ENCODE measurements around the gene TLE7.
A peak's percentile ranks its signal among the peaks of the same experiment; 100 is the strongest.

Gene TLE7

DNA sequence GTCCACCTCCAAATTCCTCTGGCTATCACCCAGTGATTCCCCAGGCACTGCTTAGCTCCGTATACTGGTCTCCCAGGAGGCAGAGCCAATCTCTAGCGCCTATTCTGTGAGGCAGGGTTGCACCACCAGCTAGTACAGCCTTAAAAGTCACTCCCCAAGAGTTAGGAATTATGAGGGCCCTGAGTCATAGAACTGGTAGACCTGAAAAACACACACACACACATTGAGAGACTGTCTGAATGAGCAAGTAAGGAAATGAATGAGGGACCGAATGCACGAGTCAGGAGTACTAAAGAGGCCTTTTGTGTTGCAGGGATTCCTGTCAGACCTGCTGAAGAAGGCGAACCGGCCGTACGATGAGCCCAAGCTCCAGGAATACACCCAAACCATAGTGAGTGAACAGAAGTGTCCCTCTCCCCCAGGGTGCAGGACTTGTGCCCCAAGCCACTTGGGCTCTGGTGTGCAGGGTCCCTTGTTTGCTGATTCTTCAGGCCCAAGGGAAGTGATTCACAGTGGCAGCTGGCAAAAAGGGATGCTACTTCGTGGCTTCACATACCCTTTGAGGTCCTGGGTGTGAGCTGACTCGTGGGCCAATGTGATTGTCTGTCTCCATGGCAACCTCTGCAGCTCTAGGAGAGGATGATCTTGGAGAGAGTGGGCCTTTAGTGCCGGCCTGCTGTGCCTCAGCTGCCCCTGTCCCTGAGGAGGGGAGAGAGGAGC is 58.6 kb downstream of the TLE7 start:
- H3K36me3 ChIP-seq (ENCODE audit: insufficient read depth, low read length): no peaks in the 10 kb centered on the region
- no peaks in the 10 kb centered on the region for H3K9me3 ChIP-seq (ENCODE audit: insufficient read depth, low read length, severe bottlenecking)
- ATAC-seq (ENCODE audit: insufficient read depth, low read depth) (peak; percentile 68), DNase-seq (peak; percentile 28)
- H3K27ac ChIP-seq (ENCODE audit: low read length): no peak overlapping the region
- no peak overlapping the region for H3K4me2 ChIP-seq (ENCODE audit: insufficient read depth, low read length)
- no peaks in the 10 kb centered on the region for H3K4me1 ChIP-seq (ENCODE audit: insufficient read depth, low read length)
- H3K27me3 ChIP-seq (ENCODE audit: insufficient read depth, low read length, poor library complexity): peaks cover 12% of the 10 kb centered on the region
- no peak overlapping the region for H3K4me3 ChIP-seq (ENCODE audit: low read depth in 1 of 2, low read length in 2 of 2)
- H3K79me2 ChIP-seq (ENCODE audit: insufficient read depth, low read length): no peaks in the 10 kb centered on the region
- no peak for TF ChIP-seq CTCF (IDR thresholded peaks at IDR 0.05; ENCODE audit: borderline replicate concordance, extremely low read depth, low read length, poor library complexity, severe bottlenecking)
- TF ChIP-seq EZH2 (IDR thresholded peaks at IDR 0.05; ENCODE audit: borderline replicate concordance, low read depth, low read length, severe bottlenecking): no peak
- no peak overlapping the region for H3K9ac ChIP-seq (ENCODE audit: low read depth, low read length)
- H4K20me1 ChIP-seq (ENCODE audit: insufficient read depth, low read length): no peaks in the 10 kb centered on the region
- H2AFZ ChIP-seq (ENCODE audit: low read depth, low read length): no peak overlapping the region

DNA sequence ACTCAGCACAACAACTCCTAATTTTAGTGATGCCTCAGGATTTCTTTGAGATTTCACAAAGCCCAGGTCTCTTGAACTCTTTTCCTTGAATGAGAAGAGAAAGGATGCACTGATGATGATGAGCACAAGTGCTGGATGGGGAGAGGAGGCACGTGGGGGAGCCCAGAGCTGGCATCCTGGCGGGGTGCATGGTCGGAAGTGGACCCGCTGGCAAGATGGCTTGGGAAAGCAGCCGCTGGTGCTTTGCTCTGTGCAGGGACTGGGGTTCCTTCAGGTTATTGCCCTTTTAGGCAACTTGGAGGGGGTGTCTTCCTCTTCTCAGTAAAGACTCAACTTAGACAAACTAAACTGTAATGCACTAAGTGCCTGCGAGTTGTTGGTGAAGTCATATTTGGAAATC is 61.0 kb downstream of the TLE7 start:
- Histone ChIP-seq H4K20me1 (ENCODE audit: insufficient read depth, low read length) (no peaks in the 10 kb centered on the region; the same call in 1 of the 2 replicates), H3K9me3 (ENCODE audit: insufficient read depth, low read length, severe bottlenecking) (no peaks in the 10 kb centered on the region), H2AFZ (ENCODE audit: low read depth, low read length) (no peak overlapping the region), H3K36me3 (ENCODE audit: insufficient read depth, low read length) (no peaks in the 10 kb centered on the region), H3K79me2 (ENCODE audit: insufficient read depth, low read length) (no peaks in the 10 kb centered on the region), H3K4me1 (ENCODE audit: insufficient read depth, low read length) (no peaks in the 10 kb centered on the region), H3K4me2 (ENCODE audit: insufficient read depth, low read length) (no peak overlapping the region), H3K4me3 (ENCODE audit: low read depth in 1 of 2, low read length in 2 of 2) (no peak overlapping the region), H3K9ac (ENCODE audit: low read depth, low read length) (no peak overlapping the region), H3K27ac (ENCODE audit: low read length) (no peak overlapping the region), H3K27me3 (ENCODE audit: insufficient read depth, low read length, poor library complexity) (peaks cover 12% of the 10 kb centered on the region)
- TF ChIP-seq CTCF (IDR thresholded peaks at IDR 0.05; ENCODE audit: borderline replicate concordance, extremely low read depth, low read length, poor library complexity, severe bottlenecking): no peak
- no peak for TF ChIP-seq EZH2 (IDR thresholded peaks at IDR 0.05; ENCODE audit: borderline replicate concordance, low read depth, low read length, severe bottlenecking)
- ATAC-seq (ENCODE audit: insufficient read depth, low read depth) (no peak), DNase-seq (no peak)
